HepG2 (cell line): ENCODE results near the gene AARS1. TPM values are rescaled to one million over a fixed set of nuclear protein-coding genes. Genes with fewer than 3 reads are reported as not detected.

Source experiments
- FOXA1 ChIP-seq, 2 experiments: fragments of 450-650 bp in 1 of 2; sonication (generic) in 1 of 2; formaldehyde crosslinking in 1 of 2; IDR thresholded peaks; 2 replicates each; pipeline versions ENCODE4 v1.4.0 to v1.6.1; 2016 to 2020; ENCODE audit warnings: missing genetic modification reagents in 1 of 2
- FOXC1 ChIP-seq: sonication (generic); formaldehyde crosslinking; IDR thresholded peaks from 2 replicates; pipeline ENCODE4 v1.8.0; 2022; ENCODE audit warnings: mild to moderate bottlenecking, missing genetic modification reagents, borderline replicate concordance
- HMGXB4 ChIP-seq, 2 experiments: sonication (generic) in 1 of 2; formaldehyde crosslinking in 1 of 2; IDR thresholded peaks; 2 replicates each; pipeline versions ENCODE4 v1.4.0 to v1.6.1; 2018 to 2020; ENCODE audit warnings: missing genetic modification reagents in 2 of 2, borderline replicate concordance in 1 of 2, low read depth in 1 of 2, mild to moderate bottlenecking in 1 of 2, missing biosample characterization in 1 of 2
- HOXA5 ChIP-seq: sonication (generic); formaldehyde crosslinking; IDR thresholded peaks from 2 replicates; pipeline ENCODE4 v1.4.0; 2020; ENCODE audit warnings: missing genetic modification reagents
- KDM5B ChIP-seq: sonication (generic); formaldehyde crosslinking; IDR thresholded peaks from 2 replicates; pipeline ENCODE4 v1.4.0; 2020; ENCODE audit warnings: missing genetic modification reagents, mild to moderate bottlenecking, borderline replicate concordance
- KLF12 ChIP-seq: sonication (generic); formaldehyde crosslinking; IDR thresholded peaks from 2 replicates; pipeline ENCODE4 v1.4.0; 2020; ENCODE audit warnings: missing genetic modification reagents, borderline replicate concordance
- MLXIP ChIP-seq: sonication (generic); formaldehyde crosslinking; IDR thresholded peaks from 2 replicates; pipeline ENCODE4 v1.9.0; 2021; ENCODE audit warnings: missing genetic modification reagents, borderline replicate concordance
- NFATC3 ChIP-seq: sonication (generic); formaldehyde crosslinking; IDR thresholded peaks from 2 replicates; pipeline ENCODE4 v1.5.1; 2020; ENCODE audit warnings: mild to moderate bottlenecking, missing genetic modification reagents
- PRMT3 ChIP-seq: sonication (generic); formaldehyde crosslinking; IDR thresholded peaks from 2 replicates; pipeline ENCODE4 v1.8.1; 2022; ENCODE audit warnings: low read depth, mild to moderate bottlenecking, moderate library complexity, missing genetic modification reagents, borderline replicate concordance
- SSRP1 ChIP-seq: IDR thresholded peaks from 2 replicates; pipeline ENCODE4 v1.6.1; 2016; ENCODE audit warnings: control low read depth
- U2AF2 ChIP-seq: fragments of 200-400 bp; formaldehyde crosslinking; IDR thresholded peaks from 2 replicates; pipeline ENCODE4 v1.6.1; 2017; ENCODE audit warnings: low read depth, mild to moderate bottlenecking, low read length
- ZNF326 ChIP-seq: sonication (generic); formaldehyde crosslinking; IDR thresholded peaks from 2 replicates; pipeline ENCODE4 v1.4.0; 2020; ENCODE audit warnings: missing genetic modification reagents, borderline replicate concordance
- ZNF510 ChIP-seq: sonication (generic); formaldehyde crosslinking; IDR thresholded peaks from 2 replicates; pipeline ENCODE4 v1.4.0; 2020; ENCODE audit warnings: low read depth, mild to moderate bottlenecking, missing genetic modification reagents
- ZNF614 ChIP-seq: IDR thresholded peaks from 2 replicates; pipeline ENCODE4 v1.6.1; 2018; ENCODE audit warnings: missing biosample characterization, missing genetic modification reagents, inconsistent platforms, borderline replicate concordance
- ZNF781 ChIP-seq: sonication (generic); formaldehyde crosslinking; IDR thresholded peaks from 2 replicates; pipeline ENCODE4 v1.5.1; 2020; ENCODE audit warnings: borderline replicate concordance, mild to moderate bottlenecking, missing genetic modification reagents; ENCODE audit errors: not compliant biosample characterization
- polyA plus RNA-seq, 8 experiments: library from polyadenylated mRNA; depleted of rRNA in 3 of 8; stranded (reverse) in 7 of 8; unstranded in 1 of 8; fragments of >200 nt; fragmentation: Illumina TruSeq in 4 of 8; extraction: Trizol in 4 of 8; gene quantifications; 2 replicates each; pipeline versions ENCODE4 v1.2.1 to v1.2.3, GENCODE V29; 2011 to 2016; ENCODE audit warnings: low read depth in 4 of 8, missing spikeins in 1 of 8, mixed read lengths in 1 of 8; ENCODE audit not compliant: insufficient read depth in 1 of 8
- total RNA-seq, 5 experiments: library from RNA; depleted of rRNA; stranded (reverse); fragments of >200 nt; fragmentation: Illumina TruSeq; extraction: Trizol; gene quantifications; 2 replicates each; pipeline ENCODE4 v1.2.3, GENCODE V29; 2016; ENCODE audit warnings: low read depth in 1 of 5
- TF ChIP-seq, protein P1 (sequence below): sonication (generic); formaldehyde crosslinking; IDR thresholded peaks from 2 replicates; pipeline ENCODE4 v1.5.1; 2020; ENCODE audit warnings: mild to moderate bottlenecking, missing genetic modification reagents, borderline replicate concordance
- TF ChIP-seq, protein P2 (sequence below): sonication (generic); formaldehyde crosslinking; IDR thresholded peaks from 2 replicates; pipeline ENCODE4 v1.5.0; 2020; ENCODE audit warnings: missing genetic modification reagents

Gene AARS1
- total and polyA plus RNA-seq, 2 of the 13 experiments (the other 11 are each of a cell fraction or from before 2014, with no cell fraction given) = 107 to 132 TPM

GRCh38 chr16:70252355-70252988 is 36.8 kb downstream of the AARS1 start (continued):
- TF ChIP-seq MLXIP (CRISPR knock-in tag) = no peak
- TF ChIP-seq KLF12 (CRISPR knock-in tag) = no peak
- TF ChIP-seq PRMT3 (CRISPR knock-in tag) = no peak
- TF ChIP-seq NFATC3 (CRISPR knock-in tag) = no peak
- 0 out of 2 replicates have a peak, but pooled peaks have one; percentile 37 for TF ChIP-seq SSRP1 (CRISPR knock-in tag)
- TF ChIP-seq ZNF781 (CRISPR knock-in tag) = peak; percentile 72
- TF ChIP-seq, protein P1, sequence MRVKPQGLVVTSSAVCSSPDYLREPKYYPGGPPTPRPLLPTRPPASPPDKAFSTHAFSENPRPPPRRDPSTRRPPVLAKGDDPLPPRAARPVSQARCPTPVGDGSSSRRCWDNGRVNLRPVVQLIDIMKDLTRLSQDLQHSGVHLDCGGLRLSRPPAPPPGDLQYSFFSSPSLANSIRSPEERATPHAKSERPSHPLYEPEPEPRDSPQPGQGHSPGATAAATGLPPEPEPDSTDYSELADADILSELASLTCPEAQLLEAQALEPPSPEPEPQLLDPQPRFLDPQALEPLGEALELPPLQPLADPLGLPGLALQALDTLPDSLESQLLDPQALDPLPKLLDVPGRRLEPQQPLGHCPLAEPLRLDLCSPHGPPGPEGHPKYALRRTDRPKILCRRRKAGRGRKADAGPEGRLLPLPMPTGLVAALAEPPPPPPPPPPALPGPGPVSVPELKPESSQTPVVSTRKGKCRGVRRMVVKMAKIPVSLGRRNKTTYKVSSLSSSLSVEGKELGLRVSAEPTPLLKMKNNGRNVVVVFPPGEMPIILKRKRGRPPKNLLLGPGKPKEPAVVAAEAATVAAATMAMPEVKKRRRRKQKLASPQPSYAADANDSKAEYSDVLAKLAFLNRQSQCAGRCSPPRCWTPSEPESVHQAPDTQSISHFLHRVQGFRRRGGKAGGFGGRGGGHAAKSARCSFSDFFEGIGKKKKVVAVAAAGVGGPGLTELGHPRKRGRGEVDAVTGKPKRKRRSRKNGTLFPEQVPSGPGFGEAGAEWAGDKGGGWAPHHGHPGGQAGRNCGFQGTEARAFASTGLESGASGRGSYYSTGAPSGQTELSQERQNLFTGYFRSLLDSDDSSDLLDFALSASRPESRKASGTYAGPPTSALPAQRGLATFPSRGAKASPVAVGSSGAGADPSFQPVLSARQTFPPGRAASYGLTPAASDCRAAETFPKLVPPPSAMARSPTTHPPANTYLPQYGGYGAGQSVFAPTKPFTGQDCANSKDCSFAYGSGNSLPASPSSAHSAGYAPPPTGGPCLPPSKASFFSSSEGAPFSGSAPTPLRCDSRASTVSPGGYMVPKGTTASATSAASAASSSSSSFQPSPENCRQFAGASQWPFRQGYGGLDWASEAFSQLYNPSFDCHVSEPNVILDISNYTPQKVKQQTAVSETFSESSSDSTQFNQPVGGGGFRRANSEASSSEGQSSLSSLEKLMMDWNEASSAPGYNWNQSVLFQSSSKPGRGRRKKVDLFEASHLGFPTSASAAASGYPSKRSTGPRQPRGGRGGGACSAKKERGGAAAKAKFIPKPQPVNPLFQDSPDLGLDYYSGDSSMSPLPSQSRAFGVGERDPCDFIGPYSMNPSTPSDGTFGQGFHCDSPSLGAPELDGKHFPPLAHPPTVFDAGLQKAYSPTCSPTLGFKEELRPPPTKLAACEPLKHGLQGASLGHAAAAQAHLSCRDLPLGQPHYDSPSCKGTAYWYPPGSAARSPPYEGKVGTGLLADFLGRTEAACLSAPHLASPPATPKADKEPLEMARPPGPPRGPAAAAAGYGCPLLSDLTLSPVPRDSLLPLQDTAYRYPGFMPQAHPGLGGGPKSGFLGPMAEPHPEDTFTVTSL (CRISPR knock-in tag) = no peak
- no peak for TF ChIP-seq U2AF2
- TF ChIP-seq FOXA1 (IDR thresholded peaks at IDR 0.05) = no peak
- TF ChIP-seq FOXA1 (CRISPR knock-in tag; IDR thresholded peaks at IDR 0.05) = no peak
- TF ChIP-seq ZNF510 = no peak
- TF ChIP-seq ZNF614 (CRISPR knock-in tag) = peak; percentile 44; the same call in 1 of the 2 replicates
- 0 out of 2 replicates have a peak, but pooled peaks have one; percentile 36 for TF ChIP-seq FOXC1 (CRISPR knock-in tag)
- TF ChIP-seq HOXA5 (CRISPR knock-in tag) = peak; percentile 58; the same call in 1 of the 2 replicates
- TF ChIP-seq KDM5B (CRISPR knock-in tag) = no peak
- TF ChIP-seq ZNF326 (CRISPR knock-in tag) = no peak
- TF ChIP-seq, protein P2, sequence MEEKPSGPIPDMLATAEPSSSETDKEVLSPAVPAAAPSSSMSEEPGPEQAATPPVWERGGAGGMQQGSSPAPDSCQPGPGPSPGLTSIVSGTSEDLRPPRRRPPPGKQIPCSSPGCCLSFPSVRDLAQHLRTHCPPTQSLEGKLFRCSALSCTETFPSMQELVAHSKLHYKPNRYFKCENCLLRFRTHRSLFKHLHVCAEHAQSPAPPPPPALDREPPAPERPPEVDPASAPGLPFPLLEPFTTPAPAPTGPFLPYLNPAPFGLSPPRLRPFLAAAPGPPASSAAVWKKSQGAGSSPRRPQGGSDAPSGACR (CRISPR knock-in tag) = no peak
- 0 out of 4 replicates have a peak, but pooled peaks of 1 of the 2 experiments have one; percentile 27 for TF ChIP-seq HMGXB4 (CRISPR knock-in tag; IDR thresholded peaks at IDR 0.05; ENCODE audit: borderline replicate concordance in 1 of 2, low read depth in 1 of 2)
